ENCODE data around the gene STIMATE.

STIMATE gene

DNA sequence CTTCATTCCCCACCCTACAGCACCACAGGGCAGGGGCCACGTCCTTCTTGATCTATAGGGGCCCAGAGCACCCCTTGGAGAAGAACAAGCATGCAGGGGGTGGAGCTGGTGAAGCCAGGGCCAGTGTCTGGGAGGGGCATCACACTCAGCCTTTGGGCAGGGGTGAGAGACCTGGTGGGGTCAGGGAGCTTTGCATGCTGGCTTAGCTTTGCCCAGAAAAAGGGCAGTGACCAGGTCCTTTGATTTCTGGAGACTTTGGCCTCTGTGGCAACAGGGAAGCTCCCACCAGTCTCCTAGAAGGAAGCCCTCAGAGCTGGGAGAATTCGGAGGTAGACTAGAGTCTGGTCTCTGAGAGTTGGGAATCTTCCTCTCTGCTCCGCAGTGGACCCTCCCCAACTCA is 67.9 kb downstream of the STIMATE start:
- Histone ChIP-seq H3K9me3 (no peaks in the 10 kb centered on the region), H3K4me3 (no peak overlapping the region), H3K27me3 (ENCODE audit: low read depth) (no peaks in the 10 kb centered on the region), H3K4me1 (no peaks in the 10 kb centered on the region), H3K36me3 (replicated peaks) (no peaks in the 10 kb centered on the region)
- in situ Hi-C loops (cut with MboI; ENCODE audit: low sequenced_read_pairs) = no loop called here
- DNase-seq (ENCODE audit: low spot score in 2 of 2) = no peak

DNA sequence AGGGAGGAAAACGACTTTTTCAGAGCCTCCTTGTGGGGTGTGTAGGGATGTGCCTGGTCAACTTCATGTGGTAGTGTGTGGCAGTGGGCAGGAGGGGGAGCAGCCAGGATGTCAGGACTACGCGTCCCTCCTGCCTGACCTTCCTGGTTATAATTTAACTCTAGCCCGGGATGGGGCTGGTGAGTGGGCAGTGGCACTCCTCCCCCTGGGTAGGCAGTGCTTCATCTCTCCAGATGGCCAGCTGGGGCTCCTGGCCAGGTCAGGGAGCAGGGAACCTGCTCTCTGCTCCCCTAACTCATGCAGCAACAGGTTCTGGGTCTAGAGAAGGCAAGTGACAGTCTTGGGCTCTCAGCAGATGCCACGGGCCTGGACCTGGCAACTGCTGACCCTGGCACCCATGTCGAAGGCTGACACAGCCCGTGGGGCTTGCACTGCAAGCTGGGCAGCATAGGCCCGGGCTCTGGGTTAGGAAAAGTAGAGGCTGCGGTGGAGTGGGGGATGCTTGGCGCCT is 69.4 kb downstream of the STIMATE start:
- in situ Hi-C loops (cut with MboI; ENCODE audit: low sequenced_read_pairs) = no loop called here
- H3K4me3 ChIP-seq = no peak overlapping the region
- H3K9me3 ChIP-seq = no peaks in the 10 kb centered on the region
- no peak for DNase-seq (ENCODE audit: low spot score in 2 of 2)
- no peaks in the 10 kb centered on the region for H3K36me3 ChIP-seq (replicated peaks)
- no peaks in the 10 kb centered on the region for H3K4me1 ChIP-seq
- no peaks in the 10 kb centered on the region for H3K27me3 ChIP-seq (ENCODE audit: low read depth)

DNA sequence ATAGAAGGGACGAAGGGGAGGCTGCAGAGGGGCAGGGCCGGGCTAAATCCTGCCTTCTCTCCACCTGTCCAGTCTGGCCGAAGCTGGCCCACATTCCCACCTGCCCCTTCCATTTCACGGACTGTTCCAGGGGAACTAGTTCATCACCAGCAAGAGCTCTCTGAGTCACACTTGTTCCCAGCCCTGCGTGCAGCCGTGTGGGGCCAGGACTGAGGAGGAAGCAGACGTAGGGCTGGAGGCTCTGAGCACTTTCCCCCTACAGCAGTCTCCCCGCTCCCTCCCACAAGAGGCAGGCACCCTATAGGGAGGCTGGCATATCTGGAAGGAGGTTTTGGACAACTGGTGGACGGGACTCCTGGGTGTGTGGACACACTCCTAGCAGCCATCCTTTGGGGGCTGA is 69.9 kb downstream of the STIMATE start:
- no peak for DNase-seq (ENCODE audit: low spot score in 2 of 2)
- no peaks in the 10 kb centered on the region for H3K9me3 ChIP-seq
- in situ Hi-C loops (cut with MboI; ENCODE audit: low sequenced_read_pairs) = no loop called here
- no peak overlapping the region for H3K4me3 ChIP-seq
- no peaks in the 10 kb centered on the region for H3K27me3 ChIP-seq (ENCODE audit: low read depth)
- no peaks in the 10 kb centered on the region for H3K36me3 ChIP-seq (replicated peaks)
- no peaks in the 10 kb centered on the region for H3K4me1 ChIP-seq

DNA sequence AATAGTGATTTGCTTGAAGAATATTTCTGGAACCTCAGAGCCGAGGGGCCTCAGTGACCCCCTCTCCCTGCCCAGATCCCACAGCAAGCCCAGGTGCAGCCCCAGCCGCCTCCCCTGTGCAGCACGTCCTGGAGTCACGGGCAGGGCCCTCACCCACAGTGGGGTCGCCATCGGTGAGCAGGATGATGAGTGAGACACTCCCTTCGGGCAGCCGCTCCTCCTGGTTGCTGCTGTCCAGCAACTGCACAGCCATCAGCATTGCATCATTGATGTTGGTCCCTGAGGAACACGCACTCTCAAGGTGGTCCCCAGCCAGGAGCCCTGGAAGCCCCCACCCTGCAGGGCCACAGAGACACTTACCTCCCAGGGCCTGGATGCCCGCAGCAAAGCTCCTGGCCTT is 73.3 kb downstream of the STIMATE start:
- Histone ChIP-seq H3K36me3 (replicated peaks) (no peaks in the 10 kb centered on the region), H3K4me3 (no peak overlapping the region), H3K9me3 (no peaks in the 10 kb centered on the region), H3K4me1 (no peaks in the 10 kb centered on the region), H3K27me3 (ENCODE audit: low read depth) (no peaks in the 10 kb centered on the region)
- DNase-seq (ENCODE audit: low spot score in 2 of 2) = no peak
- in situ Hi-C loops (cut with MboI; ENCODE audit: low sequenced_read_pairs) = no loop called here

DNA sequence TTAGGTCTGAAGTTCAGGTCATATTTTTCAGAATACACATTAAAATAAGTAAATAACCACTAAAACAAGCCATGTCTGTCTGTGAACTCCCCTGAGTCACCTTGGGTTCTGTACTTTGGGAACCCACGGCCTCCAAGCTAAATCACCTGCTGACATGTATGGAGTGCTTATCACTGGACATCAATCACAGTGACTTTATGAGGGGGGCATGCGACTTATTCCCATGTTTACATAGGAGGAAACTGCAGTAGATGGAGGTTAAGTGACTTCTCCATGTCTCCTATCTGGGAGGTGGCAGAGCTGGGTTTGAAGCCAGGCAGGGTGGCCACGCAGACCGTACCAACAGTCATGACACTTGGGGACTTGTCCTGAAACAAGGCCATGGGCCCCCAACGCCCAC is 75.0 kb downstream of the STIMATE start:
- in situ Hi-C loops (cut with MboI; ENCODE audit: low sequenced_read_pairs) = no loop called here
- Histone ChIP-seq H3K4me3 (no peak overlapping the region), H3K4me1 (no peaks in the 10 kb centered on the region), H3K36me3 (replicated peaks) (no peaks in the 10 kb centered on the region), H3K27me3 (ENCODE audit: low read depth) (no peaks in the 10 kb centered on the region), H3K9me3 (no peaks in the 10 kb centered on the region)
- DNase-seq (ENCODE audit: low spot score in 2 of 2) = no peak

DNA sequence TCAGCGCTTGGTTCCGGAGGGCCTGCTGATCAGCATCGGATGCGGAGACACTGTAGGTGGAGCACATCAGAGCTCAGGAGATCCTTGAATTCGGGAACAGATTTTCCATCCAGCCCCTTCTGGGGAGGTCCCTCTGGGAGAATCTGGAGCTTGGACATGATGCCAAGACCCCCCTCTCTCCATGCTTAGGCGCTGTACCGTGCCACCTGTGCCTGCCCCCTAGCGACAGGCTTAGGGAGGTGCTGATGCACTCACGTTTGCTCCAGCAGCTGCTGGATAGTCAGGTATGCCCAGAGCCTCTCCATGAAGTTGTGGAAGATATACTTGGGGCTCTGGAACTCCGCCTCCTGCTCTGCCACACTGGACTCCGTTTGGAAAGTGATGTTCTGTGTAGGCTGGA is 76.6 kb downstream of the STIMATE start:
- Histone ChIP-seq H3K4me1 (no peaks in the 10 kb centered on the region), H3K27me3 (ENCODE audit: low read depth) (no peaks in the 10 kb centered on the region), H3K4me3 (no peak overlapping the region), H3K9me3 (no peaks in the 10 kb centered on the region), H3K36me3 (replicated peaks) (no peaks in the 10 kb centered on the region)
- in situ Hi-C loops (cut with MboI; ENCODE audit: low sequenced_read_pairs) = no loop called here
- DNase-seq (ENCODE audit: low spot score in 2 of 2) = peak; percentile 4 to 66

DNA sequence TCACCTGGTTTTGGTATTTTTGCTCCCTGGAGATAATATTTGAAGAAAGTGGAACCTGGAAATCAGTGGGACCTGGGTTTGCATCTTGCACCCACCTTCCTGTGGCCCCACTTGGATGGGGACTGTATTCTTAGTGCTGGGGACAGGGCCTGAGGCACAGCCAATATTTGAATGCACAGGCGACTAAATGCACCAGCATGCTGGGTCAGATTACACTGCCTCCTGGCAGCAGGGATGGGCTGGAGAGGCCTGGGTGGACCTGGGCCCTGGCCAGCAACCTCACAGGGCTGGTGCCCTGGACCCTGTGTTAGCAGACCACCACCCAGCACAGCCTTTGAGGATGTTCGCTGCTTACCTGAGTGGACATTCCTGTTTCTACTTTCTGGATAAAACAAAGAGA is 77.4 kb downstream of the STIMATE start:
- Histone ChIP-seq H3K36me3 (replicated peaks) (no peaks in the 10 kb centered on the region), H3K4me3 (no peak overlapping the region), H3K27me3 (ENCODE audit: low read depth) (no peaks in the 10 kb centered on the region), H3K4me1 (no peaks in the 10 kb centered on the region), H3K9me3 (no peaks in the 10 kb centered on the region)
- in situ Hi-C loops (cut with MboI; ENCODE audit: low sequenced_read_pairs) = no loop called here
- DNase-seq (ENCODE audit: low spot score in 2 of 2) = no peak

DNA sequence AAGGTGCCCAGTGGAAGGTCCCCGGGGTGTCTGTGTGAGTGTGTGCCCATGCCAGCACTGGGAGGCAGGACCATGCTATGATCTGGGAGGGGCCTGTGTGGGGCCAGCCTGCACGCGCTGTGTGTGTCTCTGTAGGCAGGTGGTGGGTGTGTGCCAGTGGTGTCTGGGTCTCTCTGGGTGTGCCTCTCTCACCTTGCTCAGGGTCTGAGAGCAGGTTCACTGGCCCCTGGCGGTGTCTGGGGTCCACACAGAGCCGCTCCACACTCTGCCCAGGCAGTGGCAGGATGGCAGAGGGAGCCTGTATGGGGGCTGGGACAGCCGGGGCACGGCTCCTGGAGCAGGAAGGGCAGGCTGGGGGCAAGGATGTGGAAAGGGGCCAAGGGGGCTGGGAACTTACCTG is 79.5 kb downstream of the STIMATE start:
- in situ Hi-C loops (cut with MboI; ENCODE audit: low sequenced_read_pairs) = no loop called here
- Histone ChIP-seq H3K27me3 (ENCODE audit: low read depth) (no peaks in the 10 kb centered on the region), H3K4me1 (no peaks in the 10 kb centered on the region), H3K4me3 (no peak overlapping the region), H3K36me3 (replicated peaks) (no peaks in the 10 kb centered on the region), H3K9me3 (no peaks in the 10 kb centered on the region)
- DNase-seq (ENCODE audit: low spot score in 2 of 2) = no peak

DNA sequence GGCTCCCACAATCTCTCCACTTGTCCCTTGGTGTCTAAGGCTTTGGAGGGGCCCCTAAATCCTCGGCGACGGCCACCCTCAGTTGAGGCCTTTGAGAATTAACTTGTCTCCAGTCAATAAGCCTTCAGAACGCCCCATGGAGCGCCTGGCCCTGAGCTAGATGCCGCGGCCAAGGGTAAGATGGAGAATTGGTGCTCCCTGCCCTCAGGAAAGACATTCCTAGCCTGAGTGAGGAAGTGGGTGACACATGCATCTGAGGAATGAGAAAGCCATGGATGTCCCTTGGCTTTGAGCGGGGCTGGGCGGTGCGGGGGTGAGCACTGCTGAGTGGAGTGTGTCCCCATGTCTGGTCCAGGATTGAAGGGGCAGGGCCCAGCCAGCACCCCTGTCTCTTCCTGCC is 80.1 kb downstream of the STIMATE start:
- Histone ChIP-seq H3K36me3 (replicated peaks) (no peaks in the 10 kb centered on the region), H3K4me3 (no peak overlapping the region), H3K9me3 (no peaks in the 10 kb centered on the region), H3K4me1 (no peaks in the 10 kb centered on the region), H3K27me3 (ENCODE audit: low read depth) (no peaks in the 10 kb centered on the region)
- in situ Hi-C loops (cut with MboI; ENCODE audit: low sequenced_read_pairs) = no loop called here
- DNase-seq (ENCODE audit: low spot score in 2 of 2) = no peak

DNA sequence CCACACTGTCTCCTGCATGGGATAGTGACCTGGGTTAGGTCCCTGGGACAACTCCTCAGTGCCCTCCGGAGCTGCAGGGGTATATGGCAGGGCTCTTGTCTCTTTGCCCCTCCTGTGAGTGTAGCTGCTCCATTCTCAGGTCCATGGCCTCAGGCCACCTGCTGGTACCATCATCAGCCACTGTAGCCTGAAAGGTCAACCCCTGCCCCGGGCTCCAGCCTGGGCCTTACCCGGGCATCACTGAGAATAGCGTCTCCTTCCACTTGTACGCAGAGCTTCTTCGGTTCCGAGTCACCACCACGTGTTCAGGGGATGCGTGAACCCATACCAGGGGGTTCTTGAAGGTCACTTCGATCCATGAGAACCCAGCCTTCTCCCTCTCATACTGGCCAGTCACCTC is 80.7 kb downstream of the STIMATE start:
- Histone ChIP-seq H3K4me3 (no peak overlapping the region), H3K4me1 (no peaks in the 10 kb centered on the region), H3K27me3 (ENCODE audit: low read depth) (no peaks in the 10 kb centered on the region), H3K9me3 (no peaks in the 10 kb centered on the region), H3K36me3 (replicated peaks) (no peaks in the 10 kb centered on the region)
- no peak for DNase-seq (ENCODE audit: low spot score in 2 of 2)
- in situ Hi-C loops (cut with MboI; ENCODE audit: low sequenced_read_pairs) = no loop called here

DNA sequence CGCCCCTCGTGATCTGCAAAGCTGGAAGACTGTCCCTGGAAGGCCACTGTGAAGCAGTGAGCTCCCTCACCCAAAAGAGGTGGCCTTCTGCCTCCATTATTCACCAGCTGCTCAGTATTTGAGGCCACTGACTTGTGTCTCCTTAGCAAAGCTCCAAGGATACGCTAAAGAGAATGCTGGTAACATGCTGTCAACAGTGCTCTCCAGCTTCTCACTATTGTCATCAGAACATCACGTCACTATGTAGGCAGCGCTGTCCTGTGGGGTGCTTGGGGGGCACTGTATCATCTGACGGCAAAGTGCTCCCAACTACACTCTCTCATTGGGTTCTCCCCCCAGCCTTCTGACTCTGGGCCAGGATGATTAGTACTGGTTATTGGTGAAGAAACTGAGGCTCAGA is 81.1 kb downstream of the STIMATE start:
- Histone ChIP-seq H3K27me3 (ENCODE audit: low read depth) (no peaks in the 10 kb centered on the region), H3K36me3 (replicated peaks) (no peaks in the 10 kb centered on the region), H3K4me3 (no peak overlapping the region), H3K4me1 (no peaks in the 10 kb centered on the region), H3K9me3 (no peaks in the 10 kb centered on the region)
- no peak for DNase-seq (ENCODE audit: low spot score in 2 of 2)
- in situ Hi-C loops (cut with MboI; ENCODE audit: low sequenced_read_pairs) = no loop called here

DNA sequence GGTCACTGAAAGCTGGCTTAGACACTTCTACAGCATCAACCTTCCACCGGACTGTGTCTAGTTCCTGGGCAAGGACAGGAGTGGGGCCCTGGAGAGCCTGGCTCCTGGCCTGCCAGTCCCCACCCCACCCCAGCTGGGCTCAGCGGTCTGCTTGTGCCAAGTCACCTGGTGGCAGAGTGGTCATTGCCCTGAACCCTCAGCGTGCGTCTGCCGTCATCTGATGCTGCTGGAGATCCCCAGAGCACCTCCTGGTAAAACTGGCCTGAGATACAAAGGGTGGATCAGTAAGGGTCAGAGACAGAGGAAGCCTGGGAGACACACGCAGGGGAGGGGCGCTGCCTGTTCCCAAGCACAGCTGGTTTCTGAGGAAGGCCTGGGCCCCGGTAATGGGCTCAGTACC is 83.5 kb downstream of the STIMATE start:
- Histone ChIP-seq H3K9me3 (no peaks in the 10 kb centered on the region), H3K4me1 (no peaks in the 10 kb centered on the region), H3K36me3 (replicated peaks) (no peaks in the 10 kb centered on the region), H3K4me3 (no peak overlapping the region), H3K27me3 (ENCODE audit: low read depth) (no peaks in the 10 kb centered on the region)
- in situ Hi-C loops (cut with MboI; ENCODE audit: low sequenced_read_pairs) = no loop called here
- no peak for DNase-seq (ENCODE audit: low spot score in 2 of 2)

DNA sequence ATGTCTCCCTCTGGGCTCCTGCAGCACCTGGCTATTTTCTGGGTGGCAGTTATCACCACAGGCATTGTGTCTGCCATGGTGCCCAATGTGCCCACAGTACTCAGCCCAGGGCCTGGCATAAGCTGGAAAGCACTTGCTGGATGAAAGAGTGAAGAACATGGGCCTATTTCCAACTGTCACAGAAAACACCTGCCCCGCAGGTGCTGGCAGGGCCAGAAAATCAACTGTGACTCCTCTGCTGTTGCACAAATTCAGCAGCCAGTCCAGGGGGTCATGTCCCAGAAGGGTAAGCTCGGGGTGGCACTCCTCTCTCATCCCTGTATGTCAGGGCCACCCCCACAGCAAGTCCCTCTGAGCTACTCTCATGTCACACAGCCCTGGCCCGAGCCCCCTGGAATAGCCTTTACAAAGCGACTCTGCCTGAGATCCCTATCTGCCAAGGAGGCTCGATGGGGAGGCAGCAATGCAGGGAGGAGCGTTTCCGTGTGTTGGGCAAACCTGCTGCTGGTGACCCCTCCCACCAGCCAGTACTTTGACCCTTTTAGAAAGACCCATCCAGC is 85.8 kb downstream of the STIMATE start:
- Histone ChIP-seq H3K4me3 (no peak overlapping the region), H3K27me3 (ENCODE audit: low read depth) (no peaks in the 10 kb centered on the region), H3K36me3 (replicated peaks) (no peaks in the 10 kb centered on the region), H3K4me1 (no peaks in the 10 kb centered on the region), H3K9me3 (no peaks in the 10 kb centered on the region)
- in situ Hi-C loops (cut with MboI; ENCODE audit: low sequenced_read_pairs) = no loop called here
- DNase-seq (ENCODE audit: low spot score in 2 of 2) = no peak

DNA sequence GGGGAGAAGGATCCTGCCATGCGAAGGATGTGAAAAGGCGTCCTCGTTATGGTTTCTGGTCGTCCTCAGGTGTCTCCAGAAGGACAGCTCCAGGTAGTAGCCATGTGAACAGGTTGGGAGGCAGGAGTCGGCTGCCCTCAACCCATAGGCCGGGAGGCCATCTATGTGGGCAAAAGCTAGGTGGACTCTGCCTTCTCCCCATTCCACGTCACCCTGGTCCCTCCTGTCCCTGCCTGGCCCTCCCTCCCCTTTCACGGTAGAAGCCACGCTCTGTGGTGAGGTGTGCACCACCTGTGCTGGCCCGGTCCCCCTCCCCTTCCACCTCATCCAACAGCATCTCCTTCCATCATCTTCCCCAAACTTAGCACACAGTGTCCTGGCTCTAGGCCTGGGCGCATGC is 86.4 kb downstream of the STIMATE start:
- Histone ChIP-seq H3K9me3 (no peaks in the 10 kb centered on the region), H3K4me1 (no peaks in the 10 kb centered on the region), H3K27me3 (ENCODE audit: low read depth) (no peaks in the 10 kb centered on the region), H3K36me3 (replicated peaks) (no peaks in the 10 kb centered on the region), H3K4me3 (no peak overlapping the region)
- DNase-seq (ENCODE audit: low spot score in 2 of 2) = no peak
- in situ Hi-C loops (cut with MboI; ENCODE audit: low sequenced_read_pairs) = no loop called here

DNA sequence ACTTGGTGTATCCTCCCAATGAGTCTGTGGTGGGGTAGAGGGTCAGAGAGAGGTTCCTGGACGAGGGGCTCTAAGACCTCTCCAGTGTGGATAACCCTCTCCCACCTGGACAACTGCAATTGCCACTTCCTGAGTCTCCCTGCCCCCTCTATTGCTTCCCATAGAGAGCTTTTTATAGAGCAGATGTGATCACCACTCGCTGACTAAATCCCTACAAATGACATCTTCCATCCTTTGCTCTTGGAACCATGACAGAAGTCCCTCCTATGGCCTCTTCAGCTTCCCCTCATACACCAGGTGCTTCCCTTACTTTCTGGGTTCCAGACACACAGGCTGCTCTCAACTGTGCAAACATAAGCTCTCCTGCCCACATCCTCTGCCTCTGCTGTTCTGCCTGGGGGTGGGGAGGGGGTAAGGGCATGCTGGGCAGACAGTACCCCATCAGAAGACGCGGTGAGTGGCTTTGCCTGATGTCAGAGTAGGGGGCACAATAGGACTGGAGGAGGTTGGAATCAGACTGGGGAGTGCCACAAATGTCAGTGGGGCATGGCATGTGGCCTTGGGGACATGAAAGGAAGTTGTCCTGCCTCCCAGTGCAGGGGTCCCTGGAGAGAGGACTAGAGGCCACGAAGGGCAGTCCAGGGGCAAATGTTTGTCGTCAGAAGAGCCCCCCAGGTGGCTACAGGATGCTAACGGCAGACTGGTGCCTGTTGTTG is 87.5 kb downstream of the STIMATE start:
- Histone ChIP-seq H3K4me1 (no peaks in the 10 kb centered on the region), H3K4me3 (no peak overlapping the region), H3K9me3 (no peaks in the 10 kb centered on the region), H3K27me3 (ENCODE audit: low read depth) (no peaks in the 10 kb centered on the region), H3K36me3 (replicated peaks) (no peaks in the 10 kb centered on the region)
- in situ Hi-C loops (cut with MboI; ENCODE audit: low sequenced_read_pairs) = no loop called here
- DNase-seq (ENCODE audit: low spot score in 2 of 2) = no peak
